Activated CD8-positive, alpha-beta memory T cell treated with anti-CD3 and anti-CD28 coated beads, Interleukin-2, amount 50 U/mL, for 1 hour (primary cell): Measurements from ENCODE around the gene MMRN2.
A peak's percentile ranks its signal among the peaks of the same experiment; 100 is the strongest.
"Not testable (repeated sequence)": the region's sequence is repeated elsewhere in the genome, so short reads cannot be mapped to it uniquely, and the experiment has no call there.

Experiments
- DNase-seq: peaks from one replicate; pipeline ENCODE4 v3.0.0-alpha.2; 2020; ENCODE audit errors: extremely low read depth

The MMRN2 gene, protein sequence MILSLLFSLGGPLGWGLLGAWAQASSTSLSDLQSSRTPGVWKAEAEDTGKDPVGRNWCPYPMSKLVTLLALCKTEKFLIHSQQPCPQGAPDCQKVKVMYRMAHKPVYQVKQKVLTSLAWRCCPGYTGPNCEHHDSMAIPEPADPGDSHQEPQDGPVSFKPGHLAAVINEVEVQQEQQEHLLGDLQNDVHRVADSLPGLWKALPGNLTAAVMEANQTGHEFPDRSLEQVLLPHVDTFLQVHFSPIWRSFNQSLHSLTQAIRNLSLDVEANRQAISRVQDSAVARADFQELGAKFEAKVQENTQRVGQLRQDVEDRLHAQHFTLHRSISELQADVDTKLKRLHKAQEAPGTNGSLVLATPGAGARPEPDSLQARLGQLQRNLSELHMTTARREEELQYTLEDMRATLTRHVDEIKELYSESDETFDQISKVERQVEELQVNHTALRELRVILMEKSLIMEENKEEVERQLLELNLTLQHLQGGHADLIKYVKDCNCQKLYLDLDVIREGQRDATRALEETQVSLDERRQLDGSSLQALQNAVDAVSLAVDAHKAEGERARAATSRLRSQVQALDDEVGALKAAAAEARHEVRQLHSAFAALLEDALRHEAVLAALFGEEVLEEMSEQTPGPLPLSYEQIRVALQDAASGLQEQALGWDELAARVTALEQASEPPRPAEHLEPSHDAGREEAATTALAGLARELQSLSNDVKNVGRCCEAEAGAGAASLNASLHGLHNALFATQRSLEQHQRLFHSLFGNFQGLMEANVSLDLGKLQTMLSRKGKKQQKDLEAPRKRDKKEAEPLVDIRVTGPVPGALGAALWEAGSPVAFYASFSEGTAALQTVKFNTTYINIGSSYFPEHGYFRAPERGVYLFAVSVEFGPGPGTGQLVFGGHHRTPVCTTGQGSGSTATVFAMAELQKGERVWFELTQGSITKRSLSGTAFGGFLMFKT

DNA sequence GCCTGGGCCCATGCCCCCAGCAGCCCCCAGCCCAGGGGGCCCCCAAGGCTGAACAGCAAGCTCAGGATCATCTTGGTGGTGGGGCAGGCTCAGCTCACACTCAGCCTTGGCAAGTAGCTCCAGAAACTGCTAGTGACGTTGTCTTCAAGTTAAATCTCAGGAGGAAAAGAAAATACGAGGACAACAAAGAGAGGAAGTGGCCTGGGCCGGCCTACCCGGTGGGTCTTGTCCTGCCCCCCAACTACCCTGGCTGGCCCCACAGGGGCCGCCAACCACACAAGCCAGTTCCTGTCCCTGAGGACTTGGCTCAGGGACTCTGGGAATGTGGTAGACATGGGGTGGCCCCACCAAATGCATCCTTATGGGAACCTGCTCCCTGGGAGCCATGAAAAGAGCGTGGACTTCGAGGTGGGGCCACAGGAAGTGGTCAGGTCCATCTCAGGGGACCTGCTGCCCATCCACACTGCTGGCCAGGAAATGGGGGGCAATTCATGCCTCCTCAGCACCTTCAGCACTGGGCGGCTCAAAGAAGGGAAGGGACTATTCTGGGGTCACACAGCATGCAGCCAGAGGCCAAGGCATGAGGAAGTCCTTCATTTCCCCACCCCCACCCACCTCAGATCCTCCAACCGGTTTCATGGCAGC lies at the start of gene MMRN2:
TSS of gene MMRN2 (minus strand) at position 145 of the 645 bp plus-strand sequence. CDS start at position 71, 74 bp downstream.
- no peak for DNase-seq

DNA sequence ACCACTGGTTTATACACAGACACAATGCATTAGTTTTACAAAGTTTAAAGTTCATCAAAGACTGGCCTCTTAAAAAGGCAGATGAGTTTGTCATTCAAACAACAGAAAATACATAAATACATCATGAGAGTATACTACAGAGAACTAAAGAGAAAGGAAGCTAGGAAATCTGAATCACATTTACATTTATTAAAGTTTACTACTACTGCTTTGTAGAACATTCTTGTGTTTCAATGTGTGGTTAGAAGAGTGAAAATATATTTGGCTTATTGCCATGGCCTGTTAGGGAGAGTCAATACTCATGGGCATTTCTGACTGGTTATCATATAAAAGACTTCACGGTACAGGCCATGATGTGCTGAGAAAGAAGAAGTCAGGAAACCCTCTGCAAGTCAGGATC lies 49.7 kb upstream of the MMRN2 start:
- DNase-seq, result not testable (repeated sequence)

DNA sequence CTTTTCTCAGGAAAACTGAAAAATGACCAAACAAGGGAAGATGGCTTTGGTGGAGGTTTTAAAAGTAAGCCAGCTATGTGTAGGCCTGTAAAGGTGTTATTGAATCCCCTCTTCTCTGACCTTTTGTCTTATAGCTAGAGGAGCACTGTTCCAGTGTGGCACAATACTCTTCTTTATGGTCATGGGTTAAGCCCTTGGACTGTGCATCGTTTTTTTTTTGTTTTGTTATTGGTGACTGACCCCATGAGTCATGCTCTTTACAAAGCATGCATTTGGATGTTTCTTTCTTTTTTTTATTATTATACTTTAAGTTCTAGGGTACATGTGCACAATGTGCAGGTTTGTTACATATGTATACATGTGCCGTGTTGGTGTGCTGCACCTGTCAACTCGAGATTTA lies 43.1 kb upstream of the MMRN2 start:
- DNase-seq, result no peak

DNA sequence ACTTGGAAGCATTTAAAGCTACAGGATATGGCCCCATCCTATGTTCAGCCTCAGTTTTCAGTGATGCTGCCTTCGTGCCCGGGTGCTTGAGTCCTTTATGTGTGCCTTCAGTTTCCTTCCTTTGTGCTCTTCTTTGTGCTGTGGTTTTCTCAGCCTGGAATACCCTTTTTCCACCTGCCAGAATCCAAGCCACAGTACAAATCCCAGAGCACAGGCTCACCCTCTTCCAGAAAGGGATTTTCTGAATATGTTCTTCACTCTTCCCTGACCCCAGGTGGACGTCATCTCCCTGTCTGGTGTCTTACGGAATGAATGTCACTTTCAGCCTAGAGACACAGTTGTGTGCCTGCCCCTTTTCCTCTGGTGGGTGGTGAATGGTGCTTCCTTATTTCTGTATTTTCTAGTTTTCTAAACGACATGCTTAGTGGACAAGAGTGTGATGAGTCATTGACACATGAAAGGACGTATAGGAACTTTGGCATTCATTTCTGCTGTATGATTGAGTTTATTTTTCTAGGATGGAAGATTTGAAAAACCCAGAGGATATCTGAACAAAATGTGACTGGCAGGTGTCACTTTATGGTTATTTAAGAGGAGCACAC lies 42.5 kb upstream of the MMRN2 start:
- DNase-seq, result not testable (repeated sequence)

DNA sequence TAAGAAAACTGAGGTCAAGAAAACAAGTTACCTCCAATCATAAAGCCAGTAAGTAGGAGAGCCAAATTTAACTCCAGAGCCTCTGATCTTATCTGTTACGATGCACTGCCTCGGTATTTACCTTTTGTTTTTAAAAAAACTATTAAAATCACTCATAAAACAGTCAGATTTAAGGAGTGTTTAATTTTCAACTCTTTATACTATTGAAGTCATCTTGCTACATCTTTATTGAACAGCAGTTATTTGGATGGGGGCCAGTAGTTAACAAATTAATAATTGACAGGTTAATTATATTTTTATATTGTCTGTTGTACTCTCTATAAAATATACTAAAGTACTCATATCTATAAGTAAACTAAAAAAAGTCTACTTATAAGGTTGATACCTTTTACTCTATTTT lies 35.5 kb upstream of the MMRN2 start:
- DNase-seq, result no peak

DNA sequence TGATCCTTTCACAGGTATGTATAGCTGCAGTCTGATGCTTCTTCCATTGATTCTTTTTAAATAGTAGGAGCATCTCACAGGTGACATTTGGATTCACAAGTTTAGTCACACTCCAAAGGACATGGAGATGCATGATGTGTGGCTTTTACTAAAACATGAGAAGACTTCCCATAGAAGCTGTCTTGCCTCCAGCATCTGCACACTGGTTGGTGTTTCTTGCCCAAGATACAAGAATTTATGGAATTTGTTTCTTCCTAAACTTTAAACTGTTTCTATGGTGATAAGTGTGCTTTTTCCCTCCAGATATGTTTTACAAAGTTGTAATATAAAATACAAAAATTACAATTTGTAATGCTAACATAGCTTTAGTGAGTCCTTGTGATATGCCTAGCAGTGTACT lies 35.0 kb upstream of the MMRN2 start:
- DNase-seq, result no peak

DNA sequence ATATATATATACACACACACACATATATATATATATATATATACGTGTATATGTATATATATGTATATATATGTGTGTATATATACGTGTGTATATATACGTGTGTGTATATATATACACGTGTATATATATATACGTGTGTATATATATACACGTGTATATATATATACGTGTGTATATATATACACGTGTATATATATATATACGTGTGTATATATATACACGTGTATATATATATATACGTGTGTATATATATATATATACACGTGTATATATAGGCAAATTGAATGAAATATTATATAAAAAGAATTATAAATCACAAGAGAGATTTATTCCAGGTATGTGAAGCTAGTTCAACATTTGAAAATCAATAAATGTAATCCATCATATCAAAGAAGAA lies 33.9 kb upstream of the MMRN2 start:
- DNase-seq, result not testable (repeated sequence)

DNA sequence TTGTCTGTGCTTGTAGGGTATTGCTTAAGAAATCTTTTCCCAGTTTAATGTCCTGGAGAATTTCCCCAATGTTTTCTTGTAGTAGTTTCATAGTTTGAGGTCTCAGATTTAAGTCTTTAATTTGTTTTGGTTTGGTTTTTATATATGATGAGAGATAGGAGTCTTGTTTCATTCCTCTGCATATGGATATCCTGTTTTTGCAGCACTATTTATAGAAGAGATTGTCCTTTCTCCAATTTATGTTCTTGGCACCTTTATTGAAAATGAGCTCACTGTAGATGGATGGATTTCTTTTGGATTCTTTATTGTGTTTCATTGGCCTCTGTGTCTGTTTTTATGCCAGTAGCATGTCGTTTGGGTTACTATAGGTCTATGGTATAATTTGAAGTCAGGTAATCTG lies 31.1 kb upstream of the MMRN2 start:
- no peak for DNase-seq

DNA sequence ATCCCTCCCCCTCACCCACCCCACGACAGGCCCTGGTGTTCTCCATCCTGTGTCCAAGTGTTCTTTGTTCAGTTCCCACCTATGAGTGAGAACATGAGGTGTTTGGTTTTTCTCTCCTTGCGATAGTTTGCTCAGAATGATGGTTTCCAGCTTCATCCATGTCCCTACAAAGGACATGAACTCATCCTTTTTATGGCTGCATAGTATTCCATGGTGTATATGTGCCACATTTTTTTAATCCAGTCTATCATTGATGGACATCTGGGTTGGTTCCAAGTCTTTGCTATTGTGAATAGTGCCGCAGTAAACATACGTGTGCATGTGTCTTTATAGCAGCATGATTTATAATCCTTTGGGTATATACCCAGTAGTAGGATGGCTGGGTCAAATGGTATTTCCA lies 27.1 kb upstream of the MMRN2 start:
- not testable (repeated sequence) for DNase-seq

DNA sequence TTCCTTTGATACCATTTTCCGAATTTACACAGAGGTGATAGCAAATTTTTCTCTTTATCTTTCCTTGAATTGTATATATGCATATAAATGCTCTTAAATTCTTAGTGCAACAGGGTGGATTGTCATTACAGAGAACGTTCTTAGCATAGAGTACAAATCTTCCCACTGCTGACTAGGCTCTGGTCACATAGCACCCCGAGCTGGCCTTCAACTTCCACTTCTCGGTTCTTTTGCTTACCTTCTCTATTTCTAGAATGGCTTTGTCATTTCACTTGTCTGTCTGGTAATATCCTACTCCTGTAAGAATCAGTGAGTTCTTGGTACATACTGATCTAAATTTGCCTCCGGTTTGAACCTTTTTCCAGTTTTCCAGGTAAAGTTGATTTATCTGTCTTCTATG lies 24.3 kb upstream of the MMRN2 start:
- DNase-seq, result no peak

DNA sequence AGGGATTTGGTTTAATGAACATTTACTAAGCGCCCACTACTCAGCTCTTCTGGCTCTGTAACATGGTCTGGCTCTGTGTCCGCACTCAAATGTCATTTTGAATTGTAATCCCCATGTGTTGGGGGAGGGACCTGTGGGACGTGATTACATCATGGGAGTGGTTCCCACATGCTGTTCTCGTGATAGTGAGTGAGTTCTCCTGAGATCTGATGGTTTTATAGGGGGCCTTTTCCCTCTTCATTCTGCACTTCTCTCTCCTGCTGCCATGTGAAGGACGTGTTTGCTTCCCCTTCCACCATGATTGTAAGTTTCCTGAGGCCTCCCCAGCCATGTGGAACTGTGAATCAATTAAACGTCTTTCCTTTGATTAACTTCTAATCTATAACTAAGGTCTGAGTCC lies 23.6 kb upstream of the MMRN2 start:
- not testable (repeated sequence) for DNase-seq

DNA sequence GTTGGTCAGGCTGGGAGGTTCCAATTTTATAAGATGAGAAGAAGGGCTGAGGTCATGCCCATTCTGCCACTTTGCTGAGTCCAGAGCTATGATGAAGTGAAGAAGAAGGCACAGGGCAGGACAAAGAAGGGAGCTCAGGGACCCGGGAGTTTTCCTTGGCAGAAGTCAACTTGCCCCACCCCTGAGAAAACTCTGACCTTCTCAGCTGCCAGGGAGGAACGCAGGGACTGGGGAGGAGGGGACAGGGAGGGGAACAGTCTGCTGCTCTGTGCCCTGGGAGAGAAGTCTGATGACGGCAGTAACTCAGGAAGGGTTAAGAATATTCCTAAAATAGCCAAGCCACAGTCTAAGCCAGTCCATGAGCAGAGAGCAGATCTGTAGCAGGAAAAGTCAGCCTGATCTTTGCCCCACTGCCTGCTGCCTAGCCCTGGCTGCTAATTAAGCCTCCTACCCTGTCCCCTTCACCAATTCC lies 22.6 kb upstream of the MMRN2 start:
- DNase-seq, result no peak

DNA sequence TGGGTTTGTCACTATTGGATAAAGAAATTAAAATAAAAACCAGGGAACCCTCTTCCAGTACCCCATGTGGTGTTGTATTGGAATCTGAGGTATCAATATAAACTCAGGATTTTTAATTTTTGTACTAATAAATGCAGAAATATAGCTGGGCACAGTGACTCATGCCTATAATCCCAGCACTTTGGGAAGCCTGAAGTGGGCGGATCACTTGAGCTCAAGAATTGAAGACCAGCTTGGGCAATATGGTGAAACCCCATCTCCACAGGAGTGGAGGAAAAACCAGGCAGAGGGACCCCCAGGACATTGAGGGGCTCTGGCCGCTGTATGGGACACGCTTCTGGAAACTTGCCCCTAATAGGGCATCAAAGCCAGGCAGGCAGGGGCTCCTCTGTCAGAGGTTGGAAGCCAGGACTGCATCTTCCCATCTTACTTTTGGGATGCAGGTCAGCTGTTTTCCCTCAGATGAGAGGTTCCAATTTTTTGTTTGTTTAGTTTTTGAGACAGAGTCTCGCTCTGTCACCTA lies 21.9 kb upstream of the MMRN2 start:
- DNase-seq, result no peak

DNA sequence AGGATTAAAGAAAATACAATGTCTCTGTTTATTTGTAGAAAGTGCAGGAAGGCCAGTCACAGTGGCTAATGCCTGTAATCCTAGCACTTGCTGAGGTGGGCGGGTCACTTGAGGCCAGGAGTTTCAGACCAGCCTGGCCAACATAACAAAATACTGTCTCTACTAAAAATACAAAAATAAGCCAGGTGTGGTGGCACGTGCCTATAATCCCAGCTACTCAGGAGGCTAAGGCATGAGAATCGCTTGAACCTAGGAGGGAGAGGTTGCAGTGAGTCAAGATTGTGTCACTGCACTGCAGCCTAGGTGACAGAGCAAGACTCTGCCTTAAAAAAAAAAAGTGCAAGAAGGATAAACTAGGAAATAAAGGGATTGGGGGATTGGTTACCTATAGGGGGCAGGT lies 21.0 kb upstream of the MMRN2 start:
- not testable (repeated sequence) for DNase-seq

DNA sequence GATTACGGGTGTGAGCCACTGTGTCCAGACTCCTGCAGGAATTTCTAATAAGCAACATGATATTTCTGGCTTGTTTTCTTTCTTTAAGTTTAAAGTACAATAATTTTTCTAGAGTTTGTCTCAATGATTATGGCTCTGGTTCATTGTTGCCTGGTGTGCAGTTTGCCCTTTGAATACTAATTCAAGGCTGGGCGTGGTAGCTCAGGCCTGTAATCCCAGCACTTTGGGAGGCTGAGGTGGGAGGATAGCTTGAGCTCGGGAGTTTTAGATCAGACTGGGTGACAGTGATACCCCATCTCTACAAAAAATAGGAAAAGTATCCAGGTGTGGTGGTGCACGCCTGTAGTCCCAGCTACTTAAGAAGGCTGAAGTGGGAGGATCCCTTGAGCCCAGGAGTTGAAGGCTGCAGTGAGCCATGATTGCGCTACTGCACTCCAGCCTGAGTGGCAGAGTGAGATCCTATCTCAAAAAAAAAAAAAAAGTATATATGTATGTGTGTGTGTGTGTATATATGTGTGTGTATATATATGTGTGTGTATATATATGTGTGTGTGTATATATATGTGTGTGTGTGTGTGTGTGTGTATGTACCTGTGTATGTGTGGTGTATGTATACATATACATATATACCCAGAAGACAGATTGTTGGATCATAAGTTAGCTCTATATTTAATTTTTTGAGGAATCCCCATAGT lies 19.1 kb upstream of the MMRN2 start:
- no peak for DNase-seq

DNA sequence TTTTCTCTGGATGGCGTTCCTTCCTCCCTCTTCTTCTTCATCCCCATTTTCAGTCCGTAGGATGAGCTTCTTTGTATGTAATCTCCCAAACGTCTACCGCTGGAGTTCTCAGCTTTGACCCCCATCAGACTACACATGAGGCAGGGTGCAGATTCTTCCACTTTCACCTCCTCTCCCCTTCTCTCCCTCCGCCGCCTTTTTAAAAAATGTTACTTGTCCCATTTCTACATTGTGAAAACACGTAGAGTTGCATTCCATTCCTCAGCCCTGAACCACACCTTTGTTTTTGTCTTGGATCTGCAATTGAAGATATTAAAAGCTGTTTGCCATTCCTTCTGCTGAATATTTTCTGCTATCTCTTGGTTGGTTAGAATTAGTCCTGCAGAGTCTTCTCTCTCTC lies 17.1 kb upstream of the MMRN2 start:
- no peak for DNase-seq

DNA sequence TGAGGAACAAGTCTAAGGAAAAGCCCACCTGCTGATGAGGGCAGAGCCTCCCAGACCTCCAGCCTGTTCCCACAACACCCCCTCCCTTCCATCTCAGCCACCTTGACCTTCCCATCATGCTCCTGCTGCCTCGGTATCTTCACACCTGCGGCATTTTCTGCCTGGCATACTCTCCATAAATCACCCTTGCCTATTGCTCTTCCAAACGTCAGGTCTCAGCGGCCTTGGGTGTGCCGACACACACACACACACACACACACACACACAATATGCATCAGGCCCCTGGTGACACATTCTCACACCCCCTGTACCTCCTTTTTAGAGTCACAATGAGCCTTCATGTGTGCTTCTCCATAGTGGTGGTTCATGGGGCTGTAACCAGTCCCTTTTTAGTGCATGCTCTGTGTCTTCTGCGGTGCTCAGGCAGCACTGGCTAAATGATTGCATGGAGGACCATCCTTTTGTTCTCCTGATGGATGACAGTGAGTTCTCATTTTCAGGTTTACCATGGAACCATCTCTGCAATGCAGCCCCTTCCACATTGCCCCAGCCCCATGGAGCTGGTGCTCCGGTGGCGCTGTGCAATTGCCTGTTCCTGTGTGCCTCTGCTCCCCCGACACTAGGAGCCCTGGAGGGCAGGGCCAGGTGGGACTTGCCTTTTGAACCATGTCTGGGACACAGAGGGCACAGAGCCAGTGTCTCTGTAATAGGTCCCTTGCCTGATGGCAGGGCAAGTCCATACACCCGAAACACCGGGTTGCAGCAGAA lies 15.4 kb upstream of the MMRN2 start:
- DNase-seq, result no peak

DNA sequence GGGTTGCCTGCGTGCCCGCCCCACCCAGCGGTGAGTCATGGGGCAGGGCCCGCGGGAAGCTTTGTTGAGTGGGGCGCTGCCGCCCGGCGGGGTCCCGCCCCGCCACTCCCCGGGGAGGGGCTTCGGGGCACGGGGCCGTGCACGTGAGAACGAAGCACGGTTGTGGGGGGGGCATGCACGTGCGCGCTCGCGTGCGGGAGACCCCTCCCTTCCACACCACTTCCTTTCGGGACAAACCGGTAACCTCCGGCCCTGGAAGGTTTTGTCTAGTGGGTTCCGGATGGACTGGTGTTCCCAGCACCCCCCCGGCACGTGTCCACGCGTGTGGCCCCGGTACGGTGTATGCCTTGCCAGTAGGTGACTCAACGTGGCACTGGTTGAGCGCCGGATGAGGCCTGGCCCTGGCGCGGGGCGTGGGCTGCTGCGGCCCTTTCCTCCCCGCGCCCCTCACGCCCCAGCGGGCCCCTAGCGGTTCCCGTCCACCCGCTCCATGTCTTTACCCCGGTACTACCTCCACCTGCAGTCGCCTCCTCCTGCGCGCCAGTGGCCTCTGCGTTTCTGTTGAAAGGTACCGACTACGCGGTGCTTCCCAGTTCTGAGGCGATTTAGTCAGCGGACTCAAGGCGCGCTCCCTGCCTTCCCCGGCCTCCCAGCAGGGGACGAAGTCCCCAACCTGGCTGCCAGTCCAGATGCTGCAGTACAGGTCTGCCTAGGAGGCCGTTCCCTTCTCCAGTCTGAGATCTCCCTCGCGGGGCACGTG lies 14.0 kb upstream of the MMRN2 start:
- DNase-seq, result peak; percentile 64

DNA sequence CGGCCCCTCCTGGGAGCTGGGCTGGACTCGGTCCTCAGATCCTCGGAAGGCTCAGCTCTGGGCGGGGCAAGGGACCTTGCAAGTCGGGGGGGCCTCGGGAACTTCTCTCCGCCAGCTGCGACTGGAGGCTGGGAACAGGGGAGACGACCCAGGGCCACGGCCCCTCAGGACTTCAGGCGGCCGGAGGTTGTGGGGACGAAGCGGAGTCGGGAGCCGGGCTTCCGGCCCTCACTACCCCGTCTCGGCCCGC lies 13.5 kb upstream of the MMRN2 start:
- no peak for DNase-seq
